Right atrium auricular region (tissue), 2 donors: ENCODE measurements around the gene SH3TC2. TPM values are rescaled to one million over a fixed set of nuclear protein-coding genes. Genes with fewer than 3 reads are reported as not detected.

Source experiments
- DNase-seq: peaks from one replicate; pipeline ENCODE4 v3.0.0-alpha.2; 2019; ENCODE audit warnings: low spot score
- H3K27ac ChIP-seq, 2 donors: fragments of 200-600 bp; sonication (generic); 1 replicate in 1 of 2; 2 replicates in 1 of 2; pipeline ENCODE4 v1.5.1; 2016 to 2019
- H3K27me3 ChIP-seq, 2 donors: fragments of 200-600 bp; sonication (generic); one replicate each; pipeline versions ENCODE4 v1.5.1 to v1.6.0; 2017 to 2019
- H3K36me3 ChIP-seq: fragments of 200-600 bp; sonication (generic); one replicate; pipeline ENCODE4 v1.5.1; 2016
- H3K4me1 ChIP-seq, 2 donors: fragments of 200-600 bp; sonication (generic); one replicate each; pipeline versions ENCODE4 v1.5.1 to v1.6.0; 2017 to 2019
- H3K4me3 ChIP-seq, 2 donors: fragments of 200-600 bp; sonication (generic); 1 replicate in 1 of 2; 2 replicates in 1 of 2; pipeline ENCODE4 v1.5.1; 2017 to 2019; ENCODE audit warnings: mild to moderate bottlenecking in 1 of 2, moderate library complexity in 1 of 2
- H3K9me3 ChIP-seq, 2 donors: fragments of 200-600 bp; sonication (generic); one replicate each; pipeline ENCODE4 v1.5.1; 2019
- CTCF ChIP-seq, 2 donors: fragments of 200-600 bp; sonication (generic); IDR thresholded peaks; one replicate each; pipeline ENCODE4 v1.5.1; 2019; ENCODE audit warnings: antibody characterized with exemption in 2 of 2
- total RNA-seq, 2 donors: library from RNA; depleted of rRNA; stranded (reverse); fragments of >200 nt; gene quantifications; one replicate each; pipeline ENCODE4 v1.1.0, GENCODE V29; 2016

SH3TC2 gene
- total RNA-seq, 2 donors from 2014 or later: 4.7 to 13.1 TPM

DNA sequence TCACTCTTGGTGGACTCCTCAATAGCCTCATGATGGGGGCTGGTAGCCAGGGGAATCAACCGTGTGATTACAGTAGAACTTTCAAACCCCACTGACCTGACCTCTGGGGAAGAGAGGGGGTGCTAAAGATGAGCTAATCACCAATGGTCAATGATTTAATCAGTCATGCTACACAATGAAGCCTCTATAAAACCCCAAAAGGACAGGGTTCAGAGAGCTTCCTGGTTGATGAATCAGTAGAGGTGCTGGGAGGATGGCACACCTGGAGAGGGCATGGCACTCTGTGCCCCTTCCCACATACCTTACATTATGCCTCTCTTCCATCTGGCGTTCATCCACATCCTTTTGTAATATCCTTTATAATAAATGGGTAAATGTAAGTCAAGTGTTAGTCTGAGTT, 8.9 kb upstream of the SH3TC2 start:
- Histone ChIP-seq H3K27ac (no peak overlapping the region), H3K27me3 (no peaks in the 10 kb centered on the region), H3K4me3 (no peak overlapping the region), H3K9me3 (no peaks in the 10 kb centered on the region), H3K36me3 (no peaks in the 10 kb centered on the region), H3K4me1 (peaks cover 0 to 11% of the 10 kb centered on the region in 2 donors)
- TF ChIP-seq CTCF (IDR thresholded peaks at IDR 0.05): no peak
- DNase-seq: no peak

DNA sequence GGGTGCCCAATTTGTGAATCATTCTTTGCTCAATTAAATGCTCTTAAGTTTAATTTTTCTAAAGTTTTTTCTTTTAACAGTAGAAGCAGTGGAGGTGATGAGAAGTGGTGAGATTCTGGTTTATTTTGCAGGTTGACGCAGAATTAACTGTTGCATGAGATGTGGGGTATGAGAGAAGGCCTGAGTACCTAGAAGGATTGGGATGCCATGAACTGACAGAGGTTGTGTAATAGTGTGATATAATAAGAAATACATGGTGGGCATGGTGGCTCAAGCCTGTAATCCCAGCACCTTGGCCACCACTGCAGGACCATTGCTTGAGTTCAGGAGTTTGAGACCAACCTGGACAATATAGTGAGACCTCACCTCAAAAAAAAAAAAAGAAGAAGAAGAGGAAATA, 8.4 kb upstream of the SH3TC2 start:
- DNase-seq: no peak
- no peaks in the 10 kb centered on the region for H3K27me3 ChIP-seq

DNA sequence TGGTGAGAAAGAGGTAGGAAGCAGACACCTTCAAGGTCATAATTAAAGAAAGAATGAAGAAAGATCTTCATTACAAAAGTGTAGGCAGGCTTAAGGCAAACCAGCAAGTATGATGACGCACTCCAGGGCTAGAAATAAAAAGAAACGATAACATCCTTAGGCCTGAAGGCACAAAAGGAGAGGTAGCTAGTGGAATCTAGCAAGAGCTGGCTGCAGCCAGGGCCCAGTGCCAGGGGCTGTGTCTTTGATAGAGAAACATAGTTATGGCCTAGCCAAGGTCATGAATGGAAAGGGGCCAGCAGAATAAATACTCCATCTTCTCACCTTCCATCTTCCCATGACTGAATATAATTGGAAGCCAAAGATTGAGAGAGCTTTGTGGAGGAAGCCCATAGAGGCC, 6.8 kb upstream of the SH3TC2 start:
- no peaks in the 10 kb centered on the region for H3K9me3 ChIP-seq
- H3K36me3 ChIP-seq: no peaks in the 10 kb centered on the region
- no peak overlapping the region for H3K4me3 ChIP-seq
- H3K27me3 ChIP-seq: no peaks in the 10 kb centered on the region
- no peak for DNase-seq
- peak overlapping the region in 1 of 2 donors; percentile 31 for H3K27ac ChIP-seq
- no peak for TF ChIP-seq CTCF (IDR thresholded peaks at IDR 0.05)
- peaks cover 0 to 21% of the 10 kb centered on the region in 2 donors for H3K4me1 ChIP-seq

More for the DNA sequence above, 8.4 kb upstream of the SH3TC2 start:
- H3K4me3 ChIP-seq: no peak overlapping the region
- H3K9me3 ChIP-seq: no peaks in the 10 kb centered on the region
- TF ChIP-seq CTCF (IDR thresholded peaks at IDR 0.05): no peak
- H3K27ac ChIP-seq: no peak overlapping the region
- H3K4me1 ChIP-seq: peaks cover 0 to 11% of the 10 kb centered on the region in 2 donors
- no peaks in the 10 kb centered on the region for H3K36me3 ChIP-seq

DNA sequence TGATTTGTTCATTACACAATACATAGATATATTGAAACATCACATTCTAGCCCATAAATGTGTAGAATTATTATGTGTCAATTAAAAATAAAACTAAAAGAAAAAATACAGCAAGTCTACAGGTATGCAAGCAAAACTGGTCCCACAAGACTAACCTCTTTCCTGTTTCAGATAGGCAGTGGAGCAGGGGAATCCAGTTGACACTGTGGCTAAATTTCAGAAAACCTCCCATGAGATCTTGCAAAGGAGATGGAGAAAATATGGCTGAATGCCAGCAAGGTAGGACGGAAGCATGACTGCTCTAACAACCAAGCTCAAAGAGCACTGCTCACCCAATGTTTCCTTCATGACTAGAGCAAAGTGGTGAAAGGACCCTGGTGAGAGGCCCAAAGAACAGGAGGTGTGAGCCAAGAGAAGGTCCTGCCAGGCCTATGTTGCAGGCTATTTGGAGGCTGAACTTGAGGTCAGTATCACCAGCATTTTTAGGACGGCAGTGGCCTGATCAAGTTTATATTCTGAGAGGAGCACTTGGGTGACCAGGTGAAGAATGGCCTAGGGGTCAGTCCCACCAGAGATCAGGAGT, 1.1 kb upstream of the SH3TC2 start:
- no peak for DNase-seq
- Histone ChIP-seq H3K4me3 (no peak overlapping the region), H3K9me3 (no peaks in the 10 kb centered on the region), H3K27me3 (no peaks in the 10 kb centered on the region), H3K27ac (peak overlapping the region in 1 of 2 donors; percentile 90), H3K4me1 (peaks cover 0 to 59% of the 10 kb centered on the region in 2 donors), H3K36me3 (no peaks in the 10 kb centered on the region)
- TF ChIP-seq CTCF (IDR thresholded peaks at IDR 0.05): no peak

- Histone ChIP-seq H3K27ac (peak overlapping the region; percentile 74 to 90), H3K4me1 (peaks cover 0 to 59% of the 10 kb centered on the region in 2 donors), H3K4me3 (peak overlapping the region in 1 of 2 donors; percentile 15), H3K9me3 (peaks cover 0 to 8% of the 10 kb centered on the region in 2 donors), H3K27me3 (no peaks in the 10 kb centered on the region), H3K36me3 (no peaks in the 10 kb centered on the region)
- DNase-seq: no peak
- TF ChIP-seq CTCF (IDR thresholded peaks at IDR 0.05): no peak
Observed at GRCh38 chr5:149062371-149063016, 368 bp downstream of the SH3TC2 start.
